MM.1S (cell line): Measurements from ENCODE around the gene LTBR.
A peak's percentile ranks its signal among the peaks of the same experiment; 100 is the strongest.

Source experiments
- DNase-seq: peaks from one replicate; pipeline ENCODE4 v3.0.0-alpha.2; 2015
- H2AFZ ChIP-seq: fragments of 300-600 bp; sonication (generic); 2 replicates; pipeline ENCODE4 v1.6.0; 2016; ENCODE audit warnings: antibody characterized with exemption, low read length
- H3F3A ChIP-seq: fragments of 300-600 bp; sonication (generic); 2 replicates; pipeline ENCODE4 v1.6.1; 2016; ENCODE audit warnings: mild to moderate bottlenecking, antibody characterized with exemption, low read length, moderate library complexity, mixed read lengths; ENCODE audit not compliant: insufficient read depth
- H3K27ac ChIP-seq: fragments of 300-600 bp; sonication (generic); 2 replicates; pipeline ENCODE4 v1.5.1; 2016; ENCODE audit warnings: mild to moderate bottlenecking, low read length
- H3K27me3 ChIP-seq: fragments of 300-600 bp; sonication (generic); replicated peaks from 2 replicates; pipeline ENCODE4 v1.6.0; 2016; ENCODE audit warnings: low read length; ENCODE audit not compliant: insufficient read depth
- H3K36me3 ChIP-seq: fragments of 300-600 bp; sonication (generic); replicated peaks from 2 replicates; pipeline ENCODE4 v1.6.1; 2016; ENCODE audit warnings: mild to moderate bottlenecking, low read length, mixed read lengths; ENCODE audit not compliant: insufficient read depth
- H3K4me1 ChIP-seq: fragments of 300-600 bp; sonication (generic); 2 replicates; pipeline ENCODE4 v1.6.1; 2016; ENCODE audit warnings: low read length, mixed read lengths
- H3K4me2 ChIP-seq: fragments of 300-600 bp; sonication (generic); 2 replicates; pipeline ENCODE4 v1.6.0; 2016; ENCODE audit warnings: low read depth, low read length
- H3K4me3 ChIP-seq: fragments of 300-600 bp; sonication (generic); 2 replicates; pipeline ENCODE4 v1.5.1; 2016; ENCODE audit warnings: low read length, mixed read lengths
- H3K79me2 ChIP-seq: fragments of 300-600 bp; sonication (generic); 2 replicates; pipeline ENCODE4 v1.6.1; 2016; ENCODE audit warnings: mixed run types, low read length, mixed read lengths
- H3K9ac ChIP-seq: fragments of 300-600 bp; sonication (generic); 2 replicates; pipeline ENCODE4 v1.6.1; 2016; ENCODE audit warnings: low read length, mixed read lengths
- H3K9me2 ChIP-seq: fragments of 300-600 bp; sonication (generic); replicated peaks from 2 replicates; pipeline ENCODE4 v1.6.1; 2016; ENCODE audit warnings: mild to moderate bottlenecking, low read length, mixed read lengths; ENCODE audit not compliant: insufficient read depth
- H3K9me3 ChIP-seq: fragments of 300-600 bp; sonication (generic); replicated peaks from 2 replicates; pipeline ENCODE4 v1.6.1; 2016; ENCODE audit warnings: mild to moderate bottlenecking, low read length, mixed read lengths; ENCODE audit not compliant: insufficient read depth
- H4K20me1 ChIP-seq: fragments of 300-600 bp; sonication (generic); 2 replicates; pipeline ENCODE4 v1.6.1; 2016; ENCODE audit warnings: mild to moderate bottlenecking, low read length, moderate library complexity, mixed read lengths; ENCODE audit not compliant: insufficient read depth
- CTCF ChIP-seq: fragments of 300-600 bp; sonication (generic); IDR thresholded peaks from 2 replicates; pipeline ENCODE4 v1.5.1; 2016; ENCODE audit warnings: antibody characterized with exemption, low read length, mixed read lengths
- EZH2 ChIP-seq: fragments of 300-600 bp; sonication (generic); optimal IDR thresholded peaks from 2 replicates; pipeline ENCODE3; 2017; ENCODE audit warnings: low read depth, mild to moderate bottlenecking, antibody characterized with exemption, low read length, mixed read lengths
- EZH2phosphoT487 ChIP-seq: fragments of 300-600 bp; sonication (generic); IDR thresholded peaks from 2 replicates; pipeline ENCODE4 v1.6.1; 2018; ENCODE audit warnings: antibody characterized with exemption, low read length

The LTBR gene

DNA sequence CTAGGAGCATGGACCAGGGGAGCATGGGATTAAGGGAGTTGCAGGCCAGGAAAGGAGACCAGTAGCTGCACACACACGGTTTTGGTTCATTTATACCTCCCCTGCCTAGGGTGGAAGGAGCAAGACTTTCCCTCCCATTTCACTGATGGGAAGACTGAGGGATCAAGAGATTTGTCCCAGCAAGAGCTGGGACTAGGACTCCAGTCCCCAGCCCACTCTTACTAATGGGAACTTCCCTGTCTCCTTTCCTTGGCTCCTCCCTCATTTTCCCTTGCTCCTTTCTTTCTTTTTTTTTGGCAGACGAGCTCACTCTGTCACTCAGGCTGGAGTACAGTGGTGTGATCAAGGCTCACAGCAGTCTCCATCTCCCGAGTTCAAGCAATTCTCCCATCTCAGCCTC lies 21.6 kb upstream of the LTBR start:
- Histone ChIP-seq H3K79me2 (no peaks in the 10 kb centered on the region), H3K36me3 (no peaks in the 10 kb centered on the region), H3K4me1 (peaks cover 38% of the 10 kb centered on the region), H3K9me3 (no peaks in the 10 kb centered on the region), H2AFZ (no peak overlapping the region), H3K4me2 (no peak overlapping the region), H3K9ac (no peak overlapping the region), H3K27me3 (no peaks in the 10 kb centered on the region), H3K9me2 (no peaks in the 10 kb centered on the region), H3K4me3 (no peak overlapping the region), H3F3A (peaks cover 42% of the 10 kb centered on the region), H3K27ac (peak overlapping the region; percentile 96; the same call in 1 of the 2 replicates), H4K20me1 (no peaks in the 10 kb centered on the region)
- no peak for TF ChIP-seq EZH2
- no peak for TF ChIP-seq CTCF
- TF ChIP-seq EZH2phosphoT487: no peak
- DNase-seq: no peak

DNA sequence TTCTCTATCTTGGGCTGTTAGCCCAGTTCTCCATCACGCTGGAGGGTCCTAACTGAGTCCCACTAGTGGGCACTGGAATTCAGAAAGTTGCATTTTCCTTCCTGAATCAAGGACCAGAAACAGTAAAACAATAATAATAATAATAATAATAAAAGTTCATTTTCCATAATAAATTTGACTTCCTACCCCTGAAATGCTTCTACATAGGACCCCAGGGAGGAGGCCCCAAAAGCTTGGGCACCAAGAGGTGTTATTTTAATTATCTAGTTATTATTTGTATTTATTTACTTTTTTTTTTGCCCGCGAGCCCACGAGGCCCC lies 21.0 kb upstream of the LTBR start:
- Histone ChIP-seq H3K4me3 (peak overlapping the region; percentile 82; the same call in 1 of the 2 replicates), H4K20me1 (no peaks in the 10 kb centered on the region), H3F3A (peaks cover 47% of the 10 kb centered on the region), H3K79me2 (no peaks in the 10 kb centered on the region), H3K9me2 (no peaks in the 10 kb centered on the region), H2AFZ (0 out of 2 replicates have a peak overlapping the region, but pooled peaks have one; percentile 85), H3K27ac (peak overlapping the region; percentile 91; the same call in 1 of the 2 replicates), H3K4me1 (peaks cover 44% of the 10 kb centered on the region), H3K36me3 (no peaks in the 10 kb centered on the region), H3K4me2 (peak overlapping the region; percentile 94; the same call in 1 of the 2 replicates), H3K9ac (peak overlapping the region; percentile 93; the same call in 1 of the 2 replicates), H3K9me3 (no peaks in the 10 kb centered on the region), H3K27me3 (no peaks in the 10 kb centered on the region)
- no peak for DNase-seq
- TF ChIP-seq EZH2phosphoT487: no peak
- TF ChIP-seq CTCF: no peak
- TF ChIP-seq EZH2: no peak

DNA sequence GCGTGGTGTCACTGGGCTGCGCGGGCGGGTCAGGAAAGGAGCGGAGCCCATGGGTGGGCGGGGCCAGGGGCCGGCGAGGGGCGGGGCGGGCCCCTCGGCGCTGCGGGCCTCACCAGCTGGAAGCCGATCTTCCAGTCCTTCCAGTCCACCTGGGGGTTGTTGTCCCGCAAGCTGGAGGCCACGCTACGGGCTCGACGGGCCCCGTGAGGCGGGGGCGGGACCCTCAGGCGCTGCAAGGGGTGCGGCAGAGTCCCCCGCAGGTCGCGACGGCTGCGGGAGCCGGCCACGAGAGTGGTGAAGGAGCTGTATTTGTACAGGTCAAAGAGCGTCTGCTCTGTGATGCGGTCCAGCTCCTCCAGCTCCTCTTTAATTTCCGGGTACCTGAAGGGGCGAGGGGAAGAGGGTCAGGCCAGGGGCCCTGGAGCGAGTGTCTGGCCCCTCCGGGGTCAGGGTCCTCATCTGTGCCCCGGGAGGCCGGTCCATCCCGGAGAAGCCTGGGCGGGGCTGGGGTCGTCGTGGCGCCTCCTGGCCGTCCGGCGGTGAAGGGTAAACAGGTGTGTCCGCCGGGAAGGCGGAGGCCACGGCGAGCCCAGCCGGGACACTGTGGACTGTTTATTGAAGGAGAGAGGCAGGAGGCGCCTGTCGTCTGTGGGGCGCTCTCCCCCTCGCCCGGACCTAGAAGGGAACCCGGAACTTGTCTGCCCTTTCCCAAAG lies 20.5 kb upstream of the LTBR start:
- no peaks in the 10 kb centered on the region for H3K79me2 ChIP-seq
- no peaks in the 10 kb centered on the region for H3K27me3 ChIP-seq
- H3K4me3 ChIP-seq: peak overlapping the region; percentile 82
- DNase-seq: peak; percentile 85
- H3K9me2 ChIP-seq: no peaks in the 10 kb centered on the region
- H3K4me1 ChIP-seq: peaks cover 49% of the 10 kb centered on the region
- no peaks in the 10 kb centered on the region for H3K9me3 ChIP-seq
- H4K20me1 ChIP-seq: no peaks in the 10 kb centered on the region
- TF ChIP-seq EZH2 (no peak), CTCF (no peak), EZH2phosphoT487 (no peak)
- H3K36me3 ChIP-seq: no peaks in the 10 kb centered on the region
- H3K27ac ChIP-seq: peak overlapping the region; percentile 91
- H3K4me2 ChIP-seq: peak overlapping the region; percentile 94
- peak overlapping the region; percentile 93 for H3K9ac ChIP-seq
- peaks cover 49% of the 10 kb centered on the region for H3F3A ChIP-seq
- H2AFZ ChIP-seq: peak overlapping the region; percentile 85
